Thoracic aorta (tissue), 2 donors: ENCODE results near the gene MPPED1. TPM values are rescaled to one million over a fixed set of nuclear protein-coding genes. Genes with fewer than 3 reads are reported as not detected.

Experiments
- ATAC-seq: fragments of 150-250 bp; one replicate; pipeline ENCODE4 v1.8.0; 2017; ENCODE audit warnings: low read depth; ENCODE audit not compliant: insufficient number of reproducible peaks, low FRiP score
- DNase-seq: peaks from one replicate; pipeline ENCODE4 v3.0.0-alpha.2; 2020; ENCODE audit warnings: low spot score
- H3K27ac ChIP-seq, 2 donors: fragments of 200-600 bp; sonication (generic); 1 replicate in 1 of 2; 2 replicates in 1 of 2; pipeline ENCODE4 v1.5.1; 2016; ENCODE audit warnings: mild to moderate bottlenecking in 2 of 2, moderate library complexity in 2 of 2
- H3K27me3 ChIP-seq: fragments of 200-600 bp; sonication (generic); replicated peaks from 2 replicates; pipeline ENCODE4 v1.6.0; 2016; ENCODE audit warnings: mild to moderate bottlenecking; ENCODE audit not compliant: insufficient read depth
- H3K36me3 ChIP-seq: fragments of 200-600 bp; sonication (generic); one replicate; pipeline ENCODE4 v1.5.1; 2016
- H3K4me1 ChIP-seq, 2 donors: fragments of 200-600 bp; sonication (generic); 1 replicate in 1 of 2; 2 replicates in 1 of 2; pipeline versions ENCODE4 v1.5.1 to v1.6.0; 2016; ENCODE audit warnings: low read depth in 2 of 2, mild to moderate bottlenecking in 1 of 2; ENCODE audit not compliant: control insufficient read depth in 1 of 2
- H3K4me3 ChIP-seq: fragments of 200-600 bp; sonication (generic); 2 replicates; pipeline ENCODE4 v1.5.1; 2016; ENCODE audit warnings: mild to moderate bottlenecking
- H3K9me3 ChIP-seq: fragments of 200-600 bp; sonication (generic); 2 replicates; pipeline ENCODE4 v1.5.1; 2016
- total RNA-seq, 2 donors: library from RNA; depleted of rRNA; stranded (reverse); fragments of >200 nt; gene quantifications; one replicate each; pipeline versions ENCODE4 v1.1.0 to v1.2.3, GENCODE V29; 2016
- TF ChIP-seq, protein P1 (sequence below): fragments of 200-600 bp; sonication (generic); IDR thresholded peaks from one replicate; pipeline ENCODE4 v1.5.1; 2019; ENCODE audit warnings: antibody characterized with exemption

MPPED1 gene
- total RNA-seq, 2 donors from 2014 or later = not detected

DNA sequence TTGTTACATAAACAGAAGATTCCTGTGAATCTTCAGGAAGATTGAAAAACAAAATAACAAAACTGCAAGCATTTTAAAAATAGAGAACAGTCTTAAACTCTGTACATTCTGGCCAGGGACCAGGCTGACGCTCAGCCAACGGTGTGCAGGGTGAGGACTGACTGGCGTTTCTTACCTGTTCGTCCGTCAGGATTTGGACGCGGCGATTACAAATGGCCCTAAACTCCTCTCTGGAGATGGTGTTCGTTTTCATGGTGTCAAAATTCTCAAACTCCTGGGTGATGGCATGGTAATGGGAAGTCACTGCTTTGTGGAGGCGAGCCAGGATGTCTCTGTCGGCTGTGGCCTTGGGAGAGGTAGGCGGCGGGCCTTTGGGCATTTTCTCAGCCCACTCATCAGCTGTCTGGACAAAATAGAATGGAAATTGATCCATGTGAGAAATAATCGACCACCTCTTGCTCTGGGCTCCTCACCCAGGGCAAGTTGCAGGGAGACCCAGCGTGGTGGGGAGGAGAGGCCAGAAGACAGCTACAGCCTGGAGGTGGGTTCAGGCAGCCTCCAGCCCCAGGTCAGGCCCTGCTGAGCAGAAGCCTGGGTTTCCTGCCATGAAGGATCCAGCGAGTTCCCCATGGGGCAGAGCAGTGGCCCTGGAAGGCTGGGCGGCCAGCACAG is 143.0 kb downstream of the MPPED1 start:
- no peaks in the 10 kb centered on the region for H3K36me3 ChIP-seq
- H3K27me3 ChIP-seq = no peaks in the 10 kb centered on the region
- H3K27ac ChIP-seq = no peak overlapping the region
- H3K4me3 ChIP-seq = no peak overlapping the region
- DNase-seq (no peak), ATAC-seq (no peak)
- TF ChIP-seq, protein P1, sequence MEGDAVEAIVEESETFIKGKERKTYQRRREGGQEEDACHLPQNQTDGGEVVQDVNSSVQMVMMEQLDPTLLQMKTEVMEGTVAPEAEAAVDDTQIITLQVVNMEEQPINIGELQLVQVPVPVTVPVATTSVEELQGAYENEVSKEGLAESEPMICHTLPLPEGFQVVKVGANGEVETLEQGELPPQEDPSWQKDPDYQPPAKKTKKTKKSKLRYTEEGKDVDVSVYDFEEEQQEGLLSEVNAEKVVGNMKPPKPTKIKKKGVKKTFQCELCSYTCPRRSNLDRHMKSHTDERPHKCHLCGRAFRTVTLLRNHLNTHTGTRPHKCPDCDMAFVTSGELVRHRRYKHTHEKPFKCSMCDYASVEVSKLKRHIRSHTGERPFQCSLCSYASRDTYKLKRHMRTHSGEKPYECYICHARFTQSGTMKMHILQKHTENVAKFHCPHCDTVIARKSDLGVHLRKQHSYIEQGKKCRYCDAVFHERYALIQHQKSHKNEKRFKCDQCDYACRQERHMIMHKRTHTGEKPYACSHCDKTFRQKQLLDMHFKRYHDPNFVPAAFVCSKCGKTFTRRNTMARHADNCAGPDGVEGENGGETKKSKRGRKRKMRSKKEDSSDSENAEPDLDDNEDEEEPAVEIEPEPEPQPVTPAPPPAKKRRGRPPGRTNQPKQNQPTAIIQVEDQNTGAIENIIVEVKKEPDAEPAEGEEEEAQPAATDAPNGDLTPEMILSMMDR = no peak
- peaks cover 3% of the 10 kb centered on the region for H3K9me3 ChIP-seq
- H3K4me1 ChIP-seq = no peaks in the 10 kb centered on the region

GRCh38 chr22:43555561-43556515 is 144.0 kb downstream of the MPPED1 start:
- H3K36me3 ChIP-seq = no peaks in the 10 kb centered on the region
- H3K4me1 ChIP-seq = no peaks in the 10 kb centered on the region
- H3K4me3 ChIP-seq = no peak overlapping the region
- no peaks in the 10 kb centered on the region for H3K27me3 ChIP-seq
- peaks cover 3% of the 10 kb centered on the region for H3K9me3 ChIP-seq
- H3K27ac ChIP-seq = no peak overlapping the region
- DNase-seq (no peak), ATAC-seq (no peak)
- TF ChIP-seq, protein P1 = no peak

Other genes with a start within 250 kb of the MPPED1 start
- gene TTLL12, start 224.9 kb upstream of the MPPED1 start, total RNA-seq = 10 to 100 TPM; 22.4 to 23.2 TPM
- gene SCUBE1, start 68.6 kb upstream of the MPPED1 start, total RNA-seq = 10 to 100 TPM in 1 of 2 donors, 1 to 10 TPM in 1; 6.0 to 25.0 TPM